Activated naive CD8-positive, alpha-beta T cell treated with anti-CD3 and anti-CD28 coated beads, Interleukin-2, amount 50 U/mL, for 24 hours (primary cell): ENCODE results near the gene CHMP6.
"Not testable (repeated sequence)": the region's sequence is repeated elsewhere in the genome, so short reads cannot be mapped to it uniquely, and the experiment has no call there.

Source experiments
- ATAC-seq: fragments of 150-1000 bp; cut with Tn5 transposase; one replicate; pipeline ENCODE4 v1.10.0; 2021
- DNase-seq: peaks from one replicate; pipeline ENCODE4 v3.0.0; 2021
- H3K27ac Mint-ChIP-seq: one replicate; pipeline ENCODE4 v1.8.0; 2021; ENCODE audit warnings: mild to moderate bottlenecking, mixed read lengths
- H3K27me3 Mint-ChIP-seq: one replicate; pipeline ENCODE4 v1.8.0; 2021; ENCODE audit warnings: mixed read lengths
- H3K36me3 Mint-ChIP-seq: one replicate; pipeline ENCODE4 v1.8.0; 2021; ENCODE audit warnings: low read depth, mixed read lengths
- H3K4me1 Mint-ChIP-seq: one replicate; pipeline ENCODE4 v1.8.0; 2021; ENCODE audit warnings: mixed read lengths
- H3K4me3 Mint-ChIP-seq: one replicate; pipeline ENCODE4 v1.8.0; 2021; ENCODE audit warnings: mild to moderate bottlenecking, moderate library complexity, mixed read lengths
- H3K9me3 Mint-ChIP-seq: one replicate; pipeline ENCODE4 v1.8.0; 2021; ENCODE audit warnings: mixed read lengths

The CHMP6 gene

DNA sequence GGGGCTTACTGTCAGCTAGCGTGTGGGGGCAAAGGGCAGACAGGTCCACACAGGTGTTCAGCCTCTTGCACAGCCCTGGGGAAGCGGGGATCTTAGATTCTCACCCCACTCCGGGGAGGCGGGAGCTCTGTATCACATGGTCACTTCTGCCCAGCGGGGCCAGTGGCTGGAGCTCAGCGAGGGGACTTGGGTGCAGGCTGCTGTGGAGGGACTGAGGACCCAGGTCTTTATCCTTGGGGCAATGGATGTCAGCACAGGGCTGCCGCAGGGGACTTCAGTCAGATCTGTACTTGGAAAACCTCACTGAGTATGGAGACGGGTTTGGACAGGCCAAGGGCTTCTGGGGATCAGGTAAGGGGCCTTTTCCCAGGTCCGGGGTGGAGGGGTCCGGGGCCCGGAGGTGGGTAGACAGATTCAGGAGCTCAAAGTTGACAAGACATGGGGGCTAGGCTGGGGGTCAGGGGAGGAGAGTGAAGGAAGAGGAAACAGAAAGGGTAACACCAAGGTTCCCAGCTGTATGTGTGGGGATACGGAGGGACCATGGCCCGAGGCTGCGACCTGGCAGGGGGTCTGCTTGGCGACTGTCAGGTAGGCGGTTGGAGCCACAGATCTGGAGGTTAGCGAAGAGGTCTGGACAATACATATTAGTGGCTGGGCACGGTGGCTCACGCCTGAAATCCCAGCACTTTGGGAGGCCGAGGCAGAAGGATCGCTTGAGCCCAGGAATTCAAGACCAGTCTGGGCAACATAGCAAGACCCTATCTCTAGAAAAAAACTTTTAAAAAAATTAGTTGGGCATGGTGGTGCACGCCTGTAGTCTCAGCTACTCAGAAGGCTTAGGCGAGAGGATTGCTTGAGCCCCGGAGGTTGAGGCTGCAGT lies 28.2 kb downstream of the CHMP6 start:
- Mint-ChIP-seq H3K27ac (no peak overlapping the region), H3K27me3 (no peaks in the 10 kb centered on the region), H3K9me3 (peaks cover 9% of the 10 kb centered on the region), H3K4me1 (peaks cover 24% of the 10 kb centered on the region), H3K4me3 (no peak overlapping the region), H3K36me3 (peaks cover 7% of the 10 kb centered on the region)
- no peak for ATAC-seq
- no peak for DNase-seq

DNA sequence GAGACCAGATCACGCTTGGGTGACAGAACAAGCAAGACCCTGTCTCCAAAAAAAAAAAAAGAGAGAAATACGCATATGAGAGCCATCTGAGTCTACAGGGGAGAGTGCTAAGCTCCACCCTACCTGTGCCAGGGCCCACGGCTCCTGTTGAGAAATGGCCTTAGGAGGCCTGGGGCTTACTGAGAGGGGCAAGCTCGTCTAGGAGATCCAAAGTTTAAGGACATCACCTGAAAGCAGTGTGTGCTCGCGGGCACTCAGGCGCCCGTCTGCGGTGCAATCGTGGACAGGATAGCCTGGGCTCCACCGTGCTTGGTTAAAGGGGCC lies 28.8 kb downstream of the CHMP6 start:
- Mint-ChIP-seq H3K9me3 (peaks cover 9% of the 10 kb centered on the region), H3K4me1 (peaks cover 24% of the 10 kb centered on the region), H3K4me3 (no peak overlapping the region), H3K36me3 (peaks cover 7% of the 10 kb centered on the region), H3K27me3 (no peaks in the 10 kb centered on the region), H3K27ac (no peak overlapping the region)
- DNase-seq = no peak
- ATAC-seq = no peak

DNA sequence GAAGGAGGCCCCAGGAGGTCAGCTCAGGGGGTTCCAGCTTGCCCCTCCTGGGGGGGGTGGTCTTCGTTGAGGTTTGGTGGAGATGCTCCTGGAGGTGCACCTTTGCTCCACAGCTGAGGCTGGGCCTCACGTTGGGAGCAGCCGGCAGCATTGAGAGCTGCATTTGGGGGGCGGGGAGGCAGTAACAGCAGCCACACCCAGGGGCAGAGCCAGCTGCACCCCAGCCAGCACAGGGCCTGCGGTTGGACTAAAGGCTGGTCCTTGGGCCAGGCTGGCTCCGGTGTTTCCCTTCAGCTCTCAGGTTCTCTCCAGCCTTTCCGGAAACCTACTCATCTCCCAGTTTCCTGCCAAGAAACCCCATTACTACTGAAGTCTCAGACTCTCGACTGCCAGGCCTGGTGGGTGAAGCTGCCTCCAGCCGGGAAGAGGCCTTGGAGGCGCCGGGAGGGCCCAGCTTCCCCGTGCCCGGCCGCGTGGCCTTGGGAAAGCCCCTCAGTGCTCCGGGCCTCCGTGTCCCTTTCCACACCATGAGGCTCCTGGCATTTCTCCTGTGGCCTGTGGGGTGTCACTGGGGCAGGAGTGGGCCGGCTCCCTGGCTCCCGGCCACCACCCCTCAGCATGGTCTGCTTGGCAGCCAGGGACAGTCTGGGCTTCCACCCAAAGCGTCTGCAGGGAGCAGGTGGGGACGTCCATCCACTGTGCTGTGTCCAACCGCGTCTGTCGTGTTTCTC lies 29.3 kb downstream of the CHMP6 start:
- H3K27me3 Mint-ChIP-seq = no peaks in the 10 kb centered on the region
- peaks cover 24% of the 10 kb centered on the region for H3K4me1 Mint-ChIP-seq
- H3K36me3 Mint-ChIP-seq = peaks cover 4% of the 10 kb centered on the region
- no peak overlapping the region for H3K4me3 Mint-ChIP-seq
- ATAC-seq (no peak), DNase-seq (no peak)
- no peak overlapping the region for H3K27ac Mint-ChIP-seq
- H3K9me3 Mint-ChIP-seq = peaks cover 9% of the 10 kb centered on the region

DNA sequence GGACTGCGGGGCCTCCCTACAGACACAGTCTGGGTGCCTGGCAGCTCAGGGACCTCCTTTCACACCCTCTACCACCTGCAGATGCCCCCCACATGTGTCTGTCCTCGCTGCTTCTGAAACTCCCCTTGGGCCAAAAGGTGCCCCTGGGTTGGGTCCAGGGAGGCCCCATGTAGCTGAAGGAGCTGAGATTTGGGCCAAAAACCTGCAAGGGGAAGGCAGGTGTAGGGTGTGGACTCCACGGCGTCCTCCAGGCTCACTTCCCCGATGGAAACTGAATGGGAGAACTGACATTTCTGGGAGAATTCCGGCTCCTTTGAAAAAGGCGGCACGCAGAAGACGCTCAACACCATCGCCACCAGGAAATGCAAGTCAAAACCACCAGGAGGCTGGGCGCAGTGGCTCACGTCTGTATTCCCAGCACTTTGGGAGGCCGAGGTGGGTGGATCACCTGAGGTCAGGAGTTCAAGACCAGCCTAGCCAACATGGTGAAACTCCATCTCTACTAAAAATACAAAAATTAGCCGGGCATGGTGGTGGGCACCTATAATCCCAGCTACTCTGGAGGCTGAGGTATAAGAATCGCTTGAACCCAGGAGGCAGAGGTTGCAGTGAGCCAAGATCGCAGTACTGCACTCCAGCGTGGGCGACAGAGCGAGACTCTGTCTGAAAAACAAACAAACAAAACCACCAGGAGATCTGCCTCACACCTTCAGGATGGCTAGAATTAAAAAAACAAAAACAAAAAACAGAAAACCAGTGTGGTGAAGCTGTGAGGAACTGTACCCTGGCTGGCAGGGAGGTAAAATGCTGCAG lies 30.1 kb downstream of the CHMP6 start:
- peaks cover 3% of the 10 kb centered on the region for H3K9me3 Mint-ChIP-seq
- peaks cover 2% of the 10 kb centered on the region for H3K36me3 Mint-ChIP-seq
- H3K27ac Mint-ChIP-seq = no peak overlapping the region
- DNase-seq (no peak), ATAC-seq (no peak)
- H3K4me1 Mint-ChIP-seq = peaks cover 23% of the 10 kb centered on the region
- peaks cover 6% of the 10 kb centered on the region for H3K27me3 Mint-ChIP-seq
- no peak overlapping the region for H3K4me3 Mint-ChIP-seq

DNA sequence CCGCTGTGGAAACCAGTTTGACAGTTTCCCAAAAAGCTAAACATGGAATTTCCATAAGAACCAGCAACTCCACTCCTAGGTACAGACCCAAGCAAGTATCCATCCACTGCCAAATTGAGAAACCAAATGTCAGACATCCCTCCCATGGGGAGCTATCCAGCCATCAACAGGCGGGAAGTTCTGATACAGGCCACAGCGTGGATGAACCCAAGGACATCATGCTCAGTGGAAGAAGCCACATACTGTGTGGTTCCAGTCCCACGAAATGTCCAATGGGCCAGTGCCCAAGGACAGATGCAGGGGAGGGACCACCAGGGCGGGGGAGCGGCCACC lies 30.7 kb downstream of the CHMP6 start:
- no peak overlapping the region for H3K4me3 Mint-ChIP-seq

DNA sequence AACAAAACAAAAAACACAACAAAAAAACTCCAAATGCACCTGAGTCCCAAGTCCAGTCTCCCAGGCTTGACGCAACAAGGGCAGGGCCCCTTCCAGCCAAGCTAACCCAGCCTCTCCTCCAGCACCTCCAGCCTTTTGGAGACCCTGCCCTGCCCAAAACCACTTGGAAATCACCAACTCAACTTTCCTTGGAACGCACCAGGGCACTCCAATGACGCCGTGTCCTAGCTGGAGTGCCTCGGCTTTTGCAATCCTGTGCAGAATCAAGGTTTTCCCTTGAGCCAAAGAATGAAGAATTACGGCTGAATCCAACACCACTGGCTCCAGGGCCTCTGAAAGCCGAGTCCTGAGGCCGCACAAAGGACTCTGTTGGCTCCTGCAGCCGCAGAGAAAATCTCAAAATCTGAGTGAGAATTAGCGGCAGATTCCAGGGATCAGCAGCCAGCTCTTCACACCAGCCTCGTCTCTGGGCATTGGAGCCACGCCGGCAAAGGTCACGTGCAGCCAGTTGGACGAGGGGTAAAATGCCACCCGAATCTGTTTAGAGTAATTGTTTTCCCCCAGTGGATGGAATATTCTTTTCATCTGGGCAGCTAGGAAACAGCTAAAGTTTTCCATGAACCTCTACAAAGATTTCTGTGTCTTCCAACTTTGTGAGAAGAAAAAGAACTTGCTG lies 33.6 kb downstream of the CHMP6 start:
- peaks cover 4% of the 10 kb centered on the region for H3K9me3 Mint-ChIP-seq
- H3K27ac Mint-ChIP-seq = no peak overlapping the region
- ATAC-seq (no peak), DNase-seq (no peak)
- peaks cover 20% of the 10 kb centered on the region for H3K27me3 Mint-ChIP-seq
- H3K36me3 Mint-ChIP-seq = no peaks in the 10 kb centered on the region
- H3K4me3 Mint-ChIP-seq = no peak overlapping the region
- H3K4me1 Mint-ChIP-seq = peaks cover 5% of the 10 kb centered on the region

More for the DNA sequence above, 30.7 kb downstream of the CHMP6 start:
- Mint-ChIP-seq H3K27me3 (peaks cover 11% of the 10 kb centered on the region), H3K36me3 (no peaks in the 10 kb centered on the region), H3K4me1 (peaks cover 21% of the 10 kb centered on the region), H3K9me3 (peaks cover 4% of the 10 kb centered on the region), H3K27ac (no peak overlapping the region)
- ATAC-seq = no peak
- no peak for DNase-seq

DNA sequence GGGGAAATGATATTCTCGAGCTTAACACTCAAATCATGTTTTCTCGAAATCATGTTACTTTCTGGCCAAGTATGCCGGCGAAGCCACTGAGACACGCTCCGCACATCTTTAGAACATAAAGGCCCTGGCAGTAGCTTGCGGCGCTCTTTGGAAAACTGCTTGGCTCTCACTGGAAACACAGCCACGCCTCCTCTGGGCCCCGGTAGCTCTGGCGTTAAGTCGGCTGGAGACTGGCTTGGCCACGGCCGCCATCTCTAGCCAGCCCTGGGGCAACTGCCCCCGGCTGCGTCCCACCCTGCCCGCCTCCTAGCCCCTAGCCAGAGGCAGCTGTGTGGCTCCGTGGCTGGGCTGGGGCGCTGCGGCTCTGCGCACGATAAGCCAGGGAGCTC lies 34.1 kb downstream of the CHMP6 start:
- Mint-ChIP-seq H3K9me3 (peaks cover 4% of the 10 kb centered on the region), H3K4me3 (no peak overlapping the region), H3K36me3 (no peaks in the 10 kb centered on the region), H3K4me1 (peaks cover 5% of the 10 kb centered on the region), H3K27me3 (peaks cover 20% of the 10 kb centered on the region), H3K27ac (no peak overlapping the region)
- ATAC-seq = no peak
- DNase-seq = no peak

DNA sequence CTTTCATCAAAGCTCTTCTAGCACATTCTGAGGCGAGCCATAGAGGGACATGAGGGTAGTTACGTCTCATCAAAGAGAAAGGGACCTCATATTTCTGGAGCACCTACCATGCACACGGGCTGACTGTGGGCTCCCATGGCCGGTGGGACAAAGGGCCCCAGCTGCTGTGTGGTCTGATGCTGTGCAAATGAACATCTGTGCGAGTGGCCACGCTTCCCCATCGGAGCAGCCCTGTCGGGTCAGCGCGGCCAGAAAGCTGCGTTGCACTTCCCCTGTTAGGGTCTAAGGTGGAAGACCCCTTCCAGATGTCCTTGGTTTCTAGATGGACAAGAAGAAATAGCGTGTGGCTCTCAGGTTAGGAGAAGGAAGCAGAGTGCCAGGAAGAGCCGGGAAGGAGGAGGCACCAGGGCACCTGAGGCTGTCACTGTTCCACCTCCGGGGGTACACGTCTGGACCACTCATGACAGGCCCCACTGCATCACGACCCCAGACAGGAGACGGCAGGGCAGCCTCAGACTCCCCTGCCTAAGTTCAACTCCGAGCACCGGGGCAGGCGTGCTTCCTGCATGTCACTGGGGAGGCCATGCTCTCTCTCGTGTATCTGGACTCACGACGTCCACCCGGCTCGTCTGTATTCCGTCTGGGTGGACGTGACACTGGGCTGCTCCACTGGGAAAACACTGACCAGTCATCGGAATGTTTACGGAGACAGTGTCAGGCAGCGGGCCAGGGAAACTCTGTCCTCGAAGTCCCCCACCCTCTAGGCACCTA lies 34.8 kb downstream of the CHMP6 start:
- Mint-ChIP-seq H3K4me3 (no peak overlapping the region), H3K27ac (no peak overlapping the region), H3K36me3 (no peaks in the 10 kb centered on the region), H3K9me3 (peaks cover 4% of the 10 kb centered on the region), H3K27me3 (peaks cover 22% of the 10 kb centered on the region), H3K4me1 (peaks cover 5% of the 10 kb centered on the region)
- DNase-seq (no peak), ATAC-seq (no peak)

DNA sequence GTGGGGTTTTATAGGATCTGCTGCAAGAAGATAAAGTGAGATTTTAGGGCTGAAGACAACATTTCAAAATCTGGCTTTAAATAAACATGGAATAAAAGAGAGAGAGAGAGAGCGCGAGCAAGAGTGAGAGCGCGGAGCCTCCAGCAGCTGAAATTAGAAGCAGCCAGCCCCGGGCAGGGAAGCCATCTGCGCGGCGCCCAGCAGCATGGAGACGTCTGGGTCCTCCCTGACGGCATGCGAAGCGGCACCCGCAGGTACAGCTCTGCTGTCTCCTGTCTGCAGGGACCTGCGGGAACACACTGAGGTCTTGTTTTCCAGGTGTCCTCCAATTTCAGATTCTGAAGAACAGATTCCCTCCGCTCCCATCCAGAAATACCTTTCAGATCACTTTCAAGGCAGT lies 35.4 kb downstream of the CHMP6 start:
- H3K4me3 Mint-ChIP-seq = no peak overlapping the region
- H3K36me3 Mint-ChIP-seq = no peaks in the 10 kb centered on the region
- DNase-seq (no peak), ATAC-seq (no peak)
- peaks cover 4% of the 10 kb centered on the region for H3K9me3 Mint-ChIP-seq
- peaks cover 22% of the 10 kb centered on the region for H3K27me3 Mint-ChIP-seq
- H3K4me1 Mint-ChIP-seq = peaks cover 5% of the 10 kb centered on the region
- H3K27ac Mint-ChIP-seq = no peak overlapping the region

DNA sequence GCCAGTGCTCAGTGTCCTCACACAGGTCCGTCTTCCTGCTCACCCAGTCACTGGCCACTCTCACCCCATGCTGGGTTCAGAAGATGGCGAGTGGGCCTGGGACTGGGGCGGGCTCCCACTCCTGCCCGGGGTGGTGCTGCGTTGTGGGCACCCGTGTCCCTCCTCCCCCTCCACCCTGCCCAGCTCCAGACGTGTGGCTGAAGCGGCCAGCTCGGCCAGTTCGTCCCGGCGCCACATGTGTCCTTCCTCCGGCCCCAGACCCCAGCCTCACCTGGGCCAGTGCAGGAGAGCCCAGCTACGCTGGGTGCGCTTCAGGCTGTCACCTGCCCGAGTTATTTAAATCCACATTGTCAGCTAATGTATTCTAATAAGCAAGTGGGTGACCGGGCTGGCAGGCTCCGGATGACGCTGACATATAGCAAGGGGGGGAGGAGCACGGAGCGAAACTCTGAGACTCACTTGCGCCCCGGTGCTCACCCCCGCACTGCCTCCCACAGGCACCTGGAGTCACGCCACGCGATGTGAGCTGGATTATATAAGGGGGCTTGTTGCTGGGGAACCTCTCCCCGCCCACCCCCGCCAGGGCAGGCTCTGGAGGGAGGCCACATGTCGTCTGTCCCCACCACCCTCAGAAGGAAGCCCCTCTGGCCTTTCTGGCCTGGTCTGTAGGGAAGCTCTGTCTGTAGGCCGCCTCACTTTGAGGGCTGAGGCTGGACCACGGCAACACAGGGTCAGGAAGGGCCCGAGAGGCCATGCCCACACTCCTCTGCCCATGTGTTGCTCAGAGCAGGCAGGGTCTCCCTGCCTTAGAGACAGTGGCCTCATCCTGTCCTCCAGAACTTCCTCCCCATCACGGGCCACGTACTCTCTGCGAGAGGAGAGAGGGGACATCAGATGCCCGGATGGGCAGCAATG lies 36.2 kb downstream of the CHMP6 start:
- no peak overlapping the region for H3K4me3 Mint-ChIP-seq
- peaks cover 4% of the 10 kb centered on the region for H3K9me3 Mint-ChIP-seq
- H3K36me3 Mint-ChIP-seq = no peaks in the 10 kb centered on the region
- peaks cover 5% of the 10 kb centered on the region for H3K4me1 Mint-ChIP-seq
- peaks cover 23% of the 10 kb centered on the region for H3K27me3 Mint-ChIP-seq
- H3K27ac Mint-ChIP-seq = no peak overlapping the region
- DNase-seq = no peak
- ATAC-seq = no peak

DNA sequence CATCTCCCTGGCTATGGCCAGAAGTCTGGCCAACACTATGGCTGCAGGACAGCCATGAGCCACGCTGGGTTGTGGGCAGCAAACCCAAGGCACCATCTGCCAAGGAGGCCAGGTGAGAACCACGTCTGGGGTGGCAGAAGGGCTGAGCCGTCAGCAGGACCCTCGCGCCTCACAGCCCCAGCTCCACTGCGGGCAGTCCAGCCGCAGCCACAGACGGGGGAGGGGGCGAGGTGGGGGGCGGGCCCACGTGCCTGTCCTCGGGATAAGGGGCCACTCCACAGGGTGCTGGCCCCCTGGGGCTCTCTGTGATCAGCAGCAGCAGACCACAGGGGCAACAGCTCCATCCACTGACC lies 36.8 kb downstream of the CHMP6 start:
- H3K4me3 Mint-ChIP-seq = no peak overlapping the region
- no peak overlapping the region for H3K27ac Mint-ChIP-seq
- no peak for DNase-seq
- no peak for ATAC-seq
- peaks cover 28% of the 10 kb centered on the region for H3K27me3 Mint-ChIP-seq
- H3K4me1 Mint-ChIP-seq = peaks cover 5% of the 10 kb centered on the region
- H3K9me3 Mint-ChIP-seq = peaks cover 4% of the 10 kb centered on the region
- no peaks in the 10 kb centered on the region for H3K36me3 Mint-ChIP-seq

DNA sequence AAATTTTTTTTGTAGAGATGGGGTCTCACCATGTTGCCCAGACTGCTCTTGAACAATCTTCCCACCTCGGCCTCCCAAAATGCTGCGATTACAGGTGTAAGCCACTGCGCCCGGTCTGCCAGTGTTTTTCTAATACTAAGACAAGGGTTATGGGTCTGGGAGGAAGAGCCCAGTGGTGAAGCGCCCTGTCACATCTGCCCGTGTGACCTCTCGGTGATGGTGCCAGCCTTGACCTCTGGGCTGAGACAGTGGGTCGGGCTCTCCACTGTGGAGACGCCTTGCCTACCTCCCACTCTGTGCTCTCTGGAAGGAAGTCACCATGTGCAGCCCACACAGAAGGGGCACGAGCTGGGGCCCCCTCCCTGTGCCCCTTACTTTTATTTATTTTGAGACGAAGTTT lies 38.2 kb downstream of the CHMP6 start:
- no peak for ATAC-seq
- no peak overlapping the region for H3K4me3 Mint-ChIP-seq
- no peak for DNase-seq
- no peak overlapping the region for H3K27ac Mint-ChIP-seq
- peaks cover 4% of the 10 kb centered on the region for H3K9me3 Mint-ChIP-seq
- peaks cover 37% of the 10 kb centered on the region for H3K27me3 Mint-ChIP-seq
- H3K4me1 Mint-ChIP-seq = peaks cover 10% of the 10 kb centered on the region
- no peaks in the 10 kb centered on the region for H3K36me3 Mint-ChIP-seq

DNA sequence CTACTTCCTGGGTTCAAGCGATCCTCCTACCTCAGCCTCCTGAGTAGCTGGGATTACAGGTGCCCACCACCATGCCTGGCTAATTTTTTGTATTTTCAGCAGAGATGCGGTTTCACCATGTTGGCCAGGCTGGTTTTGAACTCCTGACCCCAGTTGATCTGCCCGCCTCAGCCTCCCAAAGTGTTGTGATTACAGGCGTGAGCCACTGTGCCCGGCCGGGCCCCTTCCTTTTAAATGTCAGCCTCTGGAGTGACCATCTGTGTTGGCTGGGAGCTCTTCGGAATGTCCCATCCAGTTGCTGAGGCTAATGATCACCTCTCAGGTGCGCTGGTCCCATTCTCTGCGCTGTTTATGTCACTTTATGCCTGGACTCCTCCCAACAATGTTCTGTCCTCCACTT lies 38.7 kb downstream of the CHMP6 start:
- not testable (repeated sequence) for H3K36me3 Mint-ChIP-seq, ATAC-seq, H3K4me3 Mint-ChIP-seq, H3K9me3 Mint-ChIP-seq, DNase-seq, H3K27ac Mint-ChIP-seq
- H3K27me3 Mint-ChIP-seq = peaks cover 37% of the 10 kb centered on the region
- peaks cover 10% of the 10 kb centered on the region for H3K4me1 Mint-ChIP-seq
